A549 treated with CpdA at 1 μM for 4 hours (cell line): Measurements from ENCODE around the gene BCAP29. TPM values are rescaled to one million over a fixed set of nuclear protein-coding genes. Genes with fewer than 3 reads are reported as not detected.

Source experiments
- total RNA-seq: library from RNA; stranded (reverse); fragments of 200-300 nt; extraction: Qiagen RNA extraction; gene quantifications from 5 replicates; pipeline ENCODE4 v1.2.3, GENCODE V29; 2022; ENCODE audit warnings: low read depth

Gene BCAP29, protein sequence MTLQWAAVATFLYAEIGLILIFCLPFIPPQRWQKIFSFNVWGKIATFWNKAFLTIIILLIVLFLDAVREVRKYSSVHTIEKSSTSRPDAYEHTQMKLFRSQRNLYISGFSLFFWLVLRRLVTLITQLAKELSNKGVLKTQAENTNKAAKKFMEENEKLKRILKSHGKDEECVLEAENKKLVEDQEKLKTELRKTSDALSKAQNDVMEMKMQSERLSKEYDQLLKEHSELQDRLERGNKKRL
- total RNA-seq = 33.5 to 47.6 TPM (median 38.0 TPM) in 5 replicates

DNA sequence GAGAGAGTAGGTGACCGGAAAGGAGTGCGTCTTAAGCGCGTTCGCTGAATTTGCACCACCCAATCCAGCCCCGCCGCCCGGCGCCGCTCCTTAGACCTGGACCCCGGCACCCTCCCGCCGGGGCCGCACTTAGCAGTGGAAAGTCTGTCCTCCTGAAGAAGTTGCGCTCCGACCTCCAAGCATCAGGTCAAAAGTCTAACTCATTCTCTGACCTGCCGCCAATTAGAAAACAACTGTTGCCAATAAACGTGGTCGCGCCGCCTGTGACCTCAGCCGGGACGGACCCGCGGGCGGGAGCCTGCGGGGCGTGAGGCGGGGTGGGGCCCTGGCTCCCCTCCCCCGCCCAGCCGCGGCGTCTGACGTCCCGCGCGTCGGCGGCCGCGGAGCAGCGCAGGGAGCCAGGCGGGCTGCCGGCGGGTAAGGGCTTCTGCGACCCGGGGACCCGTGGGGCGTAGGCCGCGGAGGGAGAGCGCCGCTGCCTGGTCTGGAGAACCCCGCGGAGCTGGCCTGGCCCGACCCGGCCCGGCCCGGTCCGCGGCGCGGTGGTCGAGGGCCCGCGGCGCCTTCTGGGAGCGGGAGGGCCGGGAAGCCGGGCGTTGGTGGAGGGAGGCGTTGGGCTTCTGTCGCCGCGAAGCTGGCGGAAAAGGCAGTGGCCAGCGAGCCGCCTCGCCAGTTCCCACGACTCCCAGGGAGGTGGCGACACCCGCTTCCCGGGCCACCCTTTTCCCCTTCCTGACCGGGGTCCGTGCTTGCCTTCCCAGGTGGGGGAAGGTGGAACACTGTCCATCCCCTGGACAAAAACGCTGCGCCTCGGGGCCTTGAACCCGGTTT, at the start of gene BCAP29:
Gene BCAP29 (plus strand): TSS at position 362 of the 831 bp plus-strand sequence. CDS start 527 bp downstream, outside the sequence.

DNA sequence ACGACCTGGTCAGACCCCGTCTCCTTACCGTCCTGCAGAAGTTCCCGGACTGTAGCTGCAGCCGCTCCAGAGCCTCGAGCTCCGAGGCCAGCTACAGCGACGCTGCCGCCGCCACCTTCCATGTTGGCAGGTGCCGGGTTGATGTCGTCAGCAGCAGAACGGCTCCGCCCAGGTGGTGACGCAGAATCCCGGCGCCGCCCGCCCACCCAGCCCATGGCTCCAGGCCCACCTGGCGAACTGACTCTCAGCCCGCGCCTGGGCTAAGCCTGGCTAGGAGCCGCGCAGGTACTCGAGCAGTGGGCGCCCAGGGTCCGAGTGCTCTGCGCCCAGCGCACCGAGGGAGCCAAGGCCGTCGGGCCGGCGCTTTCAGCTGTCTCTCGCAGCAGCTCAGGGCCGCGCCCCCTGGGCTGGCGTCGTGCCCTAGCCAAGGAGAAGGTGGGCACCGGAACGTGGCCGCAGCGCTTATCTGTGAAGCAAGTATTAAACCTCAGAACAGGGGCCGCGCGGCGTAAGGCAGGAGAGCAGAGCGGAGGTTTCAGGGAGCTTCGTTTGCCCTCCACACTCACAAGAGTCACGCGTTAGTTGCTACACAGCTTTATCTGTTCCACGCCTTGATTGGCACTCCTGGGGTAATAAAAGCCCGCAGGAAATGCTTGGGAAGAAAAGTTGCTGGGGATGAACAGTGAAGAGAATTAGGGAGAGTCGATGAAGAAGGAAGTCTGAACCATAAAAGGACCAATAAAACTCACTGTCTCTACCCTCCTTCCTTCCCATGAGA, 16.1 kb upstream of the BCAP29 start, which contains the start of the genes COG5 and DUS4L:
Gene COG5 (minus strand): TSS at position 146 of the 778 bp plus-strand sequence. CDS start 24 bp downstream, at position 122.
Gene DUS4L (plus strand): TSS at position 197 of the 778 bp plus-strand sequence. CDS start 3,100 bp downstream, outside the sequence.

GRCh38 chr7:107660381-107661080, 80.5 kb downstream of the BCAP29 start, which contains the start of gene SLC26A4:
SLC26A4 (plus strand) TSS chr7:107660828; CDS start chr7:107661642, 814 bp downstream.

Other genes with a start within 250 kb of the BCAP29 start
- not detected in 5 replicates for gene GPR22, start 110.2 kb upstream of the BCAP29 start, total RNA-seq
- 9.4 to 13.9 TPM (median 11.7 TPM) in 5 replicates for gene COG5, start 16.3 kb upstream of the BCAP29 start, total RNA-seq
- 8.6 to 11.4 TPM (median 10.2 TPM) in 5 replicates for gene DUS4L, start 16.3 kb upstream of the BCAP29 start, total RNA-seq
- gene SLC26A4, start 80.6 kb downstream of the BCAP29 start, total RNA-seq = 0.08 to 0.12 TPM (median 0.09 TPM) in 4 of 5 replicates, not detected in the other
- 28.9 to 61.1 TPM (median 31.0 TPM) in 5 replicates for gene CBLL1, start 163.9 kb downstream of the BCAP29 start, total RNA-seq
- not detected in 5 replicates for gene SLC26A3, start 223.0 kb downstream of the BCAP29 start, total RNA-seq